Measurements from ENCODE around the gene NFATC1.

DNA sequence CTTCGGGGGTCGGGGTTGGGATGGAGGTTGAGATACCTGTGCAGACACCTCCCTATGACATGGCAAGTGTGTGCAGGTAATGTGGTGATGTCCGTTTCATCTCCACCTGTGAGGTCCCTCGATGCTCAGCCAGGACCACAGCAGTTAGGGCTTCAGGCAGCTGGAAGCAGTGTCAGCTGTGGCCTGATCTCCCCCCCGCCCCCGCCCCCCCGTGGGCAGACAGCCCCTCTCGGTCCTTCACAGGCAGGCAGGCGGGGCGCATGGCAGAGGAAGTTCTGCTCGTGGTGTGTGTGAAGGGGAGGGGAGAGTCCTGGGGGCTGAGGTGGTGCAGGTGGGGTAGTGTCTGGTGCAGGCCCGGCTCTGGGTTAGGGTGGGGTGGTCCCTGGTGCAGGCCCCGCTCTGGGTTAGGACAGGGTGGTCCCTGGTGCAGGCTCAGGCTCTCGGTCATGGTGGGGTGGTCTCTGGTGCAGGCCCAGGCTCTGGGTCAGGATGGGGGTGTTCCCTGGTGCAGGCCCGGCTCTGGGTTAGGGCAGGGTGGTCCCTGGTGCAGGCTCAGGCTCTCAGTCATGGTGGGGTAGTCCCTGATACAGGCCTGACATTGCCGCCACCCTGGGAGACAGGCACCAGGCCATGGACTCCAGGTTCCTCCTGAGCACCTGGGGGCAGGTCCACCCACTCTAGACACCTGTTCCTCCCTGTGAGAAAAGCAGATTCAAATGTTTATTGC is 94.3 kb downstream of the NFATC1 start:
- TF ChIP-seq, protein P1, sequence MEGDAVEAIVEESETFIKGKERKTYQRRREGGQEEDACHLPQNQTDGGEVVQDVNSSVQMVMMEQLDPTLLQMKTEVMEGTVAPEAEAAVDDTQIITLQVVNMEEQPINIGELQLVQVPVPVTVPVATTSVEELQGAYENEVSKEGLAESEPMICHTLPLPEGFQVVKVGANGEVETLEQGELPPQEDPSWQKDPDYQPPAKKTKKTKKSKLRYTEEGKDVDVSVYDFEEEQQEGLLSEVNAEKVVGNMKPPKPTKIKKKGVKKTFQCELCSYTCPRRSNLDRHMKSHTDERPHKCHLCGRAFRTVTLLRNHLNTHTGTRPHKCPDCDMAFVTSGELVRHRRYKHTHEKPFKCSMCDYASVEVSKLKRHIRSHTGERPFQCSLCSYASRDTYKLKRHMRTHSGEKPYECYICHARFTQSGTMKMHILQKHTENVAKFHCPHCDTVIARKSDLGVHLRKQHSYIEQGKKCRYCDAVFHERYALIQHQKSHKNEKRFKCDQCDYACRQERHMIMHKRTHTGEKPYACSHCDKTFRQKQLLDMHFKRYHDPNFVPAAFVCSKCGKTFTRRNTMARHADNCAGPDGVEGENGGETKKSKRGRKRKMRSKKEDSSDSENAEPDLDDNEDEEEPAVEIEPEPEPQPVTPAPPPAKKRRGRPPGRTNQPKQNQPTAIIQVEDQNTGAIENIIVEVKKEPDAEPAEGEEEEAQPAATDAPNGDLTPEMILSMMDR (conservative IDR thresholded peaks at IDR 0.05): no peak
- no peak for TF ChIP-seq ZFX (IDR thresholded peaks at IDR 0.05)

All from C4-2B (cell line).